OCI-LY3 (cell line): ENCODE measurements around the gene ATG7.
"Not testable (repeated sequence)": the region's sequence is repeated elsewhere in the genome, so short reads cannot be mapped to it uniquely, and the experiment has no call there.

Experiments used
- EZH2phosphoT487 ChIP-seq: fragments of 200-600 bp; shearing (Covaris generic); IDR thresholded peaks from 2 replicates; pipeline ENCODE4 v1.6.1; 2018; ENCODE audit warnings: antibody characterized with exemption, mixed run types, low read depth
- TF ChIP-seq, protein P1 (sequence below): fragments of 200-600, 300-600 bp; sonication (generic); IDR thresholded peaks from 2 replicates; pipeline ENCODE4 v1.5.1; 2014; ENCODE audit warnings: antibody characterized with exemption, low read length, low read depth

DNA sequence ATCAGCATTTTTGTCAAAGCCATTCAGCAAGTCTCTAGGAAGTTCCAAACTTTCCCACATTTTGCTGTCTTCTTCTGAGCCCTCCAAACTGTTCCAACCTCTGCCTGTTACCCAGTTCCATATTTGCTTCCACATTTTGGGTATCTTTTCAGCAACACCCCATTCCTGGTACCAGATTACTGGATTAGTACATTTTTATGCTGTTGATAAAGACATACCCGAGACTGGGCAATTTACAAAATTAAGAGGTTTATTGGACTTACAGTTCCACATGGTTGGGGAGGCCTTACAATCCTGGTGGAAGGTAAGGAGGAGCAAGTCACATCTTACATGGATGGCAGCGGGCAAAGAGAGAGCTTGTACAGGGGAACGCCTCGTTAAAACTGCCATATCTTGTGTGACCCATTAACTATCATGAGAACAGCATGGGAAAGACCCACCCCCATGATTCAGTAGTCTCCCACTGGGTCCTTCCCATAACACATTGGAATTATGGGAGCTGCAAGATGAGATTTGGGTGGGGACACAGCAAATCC is 136.2 kb downstream of the ATG7 start:
- TF ChIP-seq, protein P1, sequence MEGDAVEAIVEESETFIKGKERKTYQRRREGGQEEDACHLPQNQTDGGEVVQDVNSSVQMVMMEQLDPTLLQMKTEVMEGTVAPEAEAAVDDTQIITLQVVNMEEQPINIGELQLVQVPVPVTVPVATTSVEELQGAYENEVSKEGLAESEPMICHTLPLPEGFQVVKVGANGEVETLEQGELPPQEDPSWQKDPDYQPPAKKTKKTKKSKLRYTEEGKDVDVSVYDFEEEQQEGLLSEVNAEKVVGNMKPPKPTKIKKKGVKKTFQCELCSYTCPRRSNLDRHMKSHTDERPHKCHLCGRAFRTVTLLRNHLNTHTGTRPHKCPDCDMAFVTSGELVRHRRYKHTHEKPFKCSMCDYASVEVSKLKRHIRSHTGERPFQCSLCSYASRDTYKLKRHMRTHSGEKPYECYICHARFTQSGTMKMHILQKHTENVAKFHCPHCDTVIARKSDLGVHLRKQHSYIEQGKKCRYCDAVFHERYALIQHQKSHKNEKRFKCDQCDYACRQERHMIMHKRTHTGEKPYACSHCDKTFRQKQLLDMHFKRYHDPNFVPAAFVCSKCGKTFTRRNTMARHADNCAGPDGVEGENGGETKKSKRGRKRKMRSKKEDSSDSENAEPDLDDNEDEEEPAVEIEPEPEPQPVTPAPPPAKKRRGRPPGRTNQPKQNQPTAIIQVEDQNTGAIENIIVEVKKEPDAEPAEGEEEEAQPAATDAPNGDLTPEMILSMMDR, result not testable (repeated sequence)
- TF ChIP-seq EZH2phosphoT487, result not testable (repeated sequence)
